NCI-H2227 (cell line): ENCODE results near the gene ZNF165.
A peak's percentile ranks its signal among the peaks of the same experiment; 100 is the strongest.
"Not testable (repeated sequence)": the region's sequence is repeated elsewhere in the genome, so short reads cannot be mapped to it uniquely, and the experiment has no call there.

Experiments used
- DNase-seq: peaks from one replicate; lab custom pipeline; 2025; ENCODE audit not compliant: unreplicated experiment; lab: John Stamatoyannopoulos, UW

The ZNF165 gene

GRCh38 chr6:28080381-28080630 is at the start of gene ZNF165:
ZNF165 (plus strand) TSS chr6:28080568; CDS start chr6:28085481, 4,913 bp downstream.
- not testable (repeated sequence) for DNase-seq

GRCh38 chr6:28053584-28053983 is 26.8 kb upstream of the ZNF165 start:
- DNase-seq: no peak

- no peak for DNase-seq
Observed at GRCh38 chr6:28060405-28060804, 20.0 kb upstream of the ZNF165 start.

GRCh38 chr6:28064272-28064671 is 16.1 kb upstream of the ZNF165 start:
- no peak for DNase-seq

GRCh38 chr6:28068067-28068466 is 12.3 kb upstream of the ZNF165 start:
- no peak for DNase-seq

GRCh38 chr6:28070968-28071367 is 9.4 kb upstream of the ZNF165 start:
- DNase-seq: not testable (repeated sequence)

- no peak for DNase-seq
Observed at GRCh38 chr6:28078050-28078449, 2.3 kb upstream of the ZNF165 start.

GRCh38 chr6:28078836-28079235 is 1.5 kb upstream of the ZNF165 start:
- DNase-seq: no peak

GRCh38 chr6:28080631-28081485 is 490 bp downstream of the ZNF165 start:
- peak; percentile 97 for DNase-seq

- DNase-seq: no peak
Observed at GRCh38 chr6:28081486-28081751, 1.1 kb downstream of the ZNF165 start.

- no peak for DNase-seq
Observed at GRCh38 chr6:28082939-28083338, 2.6 kb downstream of the ZNF165 start.

- DNase-seq: no peak
Observed at GRCh38 chr6:28089054-28089453, 8.7 kb downstream of the ZNF165 start.

- DNase-seq: no peak
Observed at GRCh38 chr6:28090917-28091586, 10.7 kb downstream of the ZNF165 start.

- DNase-seq: not testable (repeated sequence)
Observed at GRCh38 chr6:28102222-28102621, 21.9 kb downstream of the ZNF165 start.

- not testable (repeated sequence) for DNase-seq
Observed at GRCh38 chr6:28102699-28103098, 22.3 kb downstream of the ZNF165 start.

GRCh38 chr6:28104392-28105244 is 24.2 kb downstream of the ZNF165 start:
- DNase-seq: peak; percentile 89

- peak; percentile 37 for DNase-seq
Observed at GRCh38 chr6:28105245-28105639, 24.9 kb downstream of the ZNF165 start.

- DNase-seq: no peak
Observed at GRCh38 chr6:28107506-28107905, 27.1 kb downstream of the ZNF165 start.

GRCh38 chr6:28111964-28112363 is 31.6 kb downstream of the ZNF165 start:
- no peak for DNase-seq

- no peak for DNase-seq
Observed at GRCh38 chr6:28115799-28116198, 35.4 kb downstream of the ZNF165 start.

GRCh38 chr6:28117386-28118050 is 37.1 kb downstream of the ZNF165 start:
- no peak for DNase-seq
